H1 (cell line): ENCODE results near the gene AHI1. TPM values are rescaled to one million over a fixed set of nuclear protein-coding genes. Genes with fewer than 3 reads are reported as not detected.

Experiments used
- CTCF ChIA-PET: fragments of 300-600 bp; sonication (Branson Sonifier 250); formaldehyde crosslinking; loops from one replicate; lab custom pipeline; 2021; ENCODE audit not compliant: partially characterized antibody; lab: Charles Lee
- POLR2A ChIA-PET: fragments of 300-600 bp; sonication (Branson Sonifier 250); formaldehyde crosslinking; loops from one replicate; lab custom pipeline; 2021; ENCODE audit warnings: inconsistent platforms; ENCODE audit not compliant: partially characterized antibody; lab: Charles Lee
- DNase-seq, 2 experiments: peaks; one replicate each; pipeline versions ENCODE4 v3.0.0 to v3.0.0-alpha.2; 2010 to 2022; ENCODE audit warnings: low spot score in 2 of 2, low read depth in 1 of 2, mixed read lengths in 1 of 2
- FAIRE-seq: peaks from 2 replicates; lab custom pipeline; 2011; peaks lifted over from hg19 to GRCh38; lab: Jason Lieb, UNC
- H2AFZ ChIP-seq: 2 replicates; pipeline ENCODE4 v1.8.1; 2012; ENCODE audit warnings: low read length, inconsistent platforms
- H2AK5ac ChIP-seq: 2 replicates; pipeline ENCODE4 v1.6.1; 2013; ENCODE audit warnings: low read depth, low read length
- H2BK120ac ChIP-seq: replicated peaks from 2 replicates; pipeline ENCODE3; 2013; ENCODE audit warnings: low read depth, low read length, inconsistent platforms
- H2BK12ac ChIP-seq: 2 replicates; pipeline ENCODE4 v1.6.1; 2013; ENCODE audit warnings: low read depth, low read length
- H2BK15ac ChIP-seq: 2 replicates; pipeline ENCODE4 v1.6.1; 2013; ENCODE audit warnings: low read length
- H2BK20ac ChIP-seq: 2 replicates; pipeline ENCODE4 v1.6.1; 2013; ENCODE audit warnings: low read length
- H2BK5ac ChIP-seq: 2 replicates; pipeline ENCODE4 v1.6.1; 2013; ENCODE audit warnings: low read depth, low read length
- H3K14ac ChIP-seq: 2 replicates; pipeline ENCODE4 v1.6.1; 2013; ENCODE audit warnings: inconsistent platforms; ENCODE audit not compliant: insufficient read length
- H3K18ac ChIP-seq: 2 replicates; pipeline ENCODE4 v1.6.1; 2013; ENCODE audit warnings: low read length; ENCODE audit errors: extremely low read depth
- H3K23ac ChIP-seq: 2 replicates; pipeline ENCODE4 v1.6.1; 2013; ENCODE audit warnings: inconsistent platforms; ENCODE audit not compliant: insufficient read length
- H3K23me2 ChIP-seq: 2 replicates; pipeline ENCODE4 v1.6.1; 2013; ENCODE audit warnings: low read depth, low read length
- H3K27ac ChIP-seq: 2 replicates; pipeline ENCODE4 v1.6.1; 2011; ENCODE audit warnings: low read depth, low read length, inconsistent platforms
- H3K27me3 ChIP-seq, 4 experiments: replicated peaks in 1 of 4; 1 replicate in 1 of 4; 2 replicates in 3 of 4; pipeline versions ENCODE4 v1.6.1 to v1.8.1; 2011 to 2013; ENCODE audit warnings: low read length in 3 of 4, mild to moderate bottlenecking in 3 of 4, inconsistent platforms in 2 of 4, mixed read lengths in 2 of 4, moderate library complexity in 1 of 4; ENCODE audit not compliant: control insufficient read depth in 3 of 4, insufficient read depth in 3 of 4; ENCODE audit errors: extremely low read depth in 1 of 4
- H3K36me3 ChIP-seq, 4 experiments: 2 replicates each; pipeline versions ENCODE4 v1.6.1 to v1.8.1; 2011 to 2013; ENCODE audit warnings: mild to moderate bottlenecking in 4 of 4, low read length in 3 of 4, moderate library complexity in 2 of 4, control low read depth in 1 of 4, inconsistent platforms in 1 of 4; ENCODE audit not compliant: insufficient read depth in 4 of 4, control insufficient read depth in 2 of 4
- H3K4ac ChIP-seq: replicated peaks from 2 replicates; pipeline ENCODE3; 2013; ENCODE audit warnings: low read length, low read depth, mixed read lengths, inconsistent platforms; ENCODE audit not compliant: insufficient read length
- H3K4me1 ChIP-seq, 4 experiments: replicated peaks in 1 of 4; 1 replicate in 1 of 4; 2 replicates in 3 of 4; pipeline versions ENCODE4 v1.6.1 to v1.8.1; 2011 to 2013; ENCODE audit warnings: low read length in 3 of 4, inconsistent platforms in 2 of 4, mixed read lengths in 1 of 4; ENCODE audit not compliant: insufficient read depth in 4 of 4, control insufficient read depth in 3 of 4
- H3K4me2 ChIP-seq, 2 experiments: 2 replicates each; pipeline versions ENCODE4 v1.6.1 to v1.8.1; 2011 to 2013; ENCODE audit warnings: low read depth in 2 of 2, low read length in 2 of 2, control low read depth in 1 of 2, inconsistent platforms in 1 of 2, mild to moderate bottlenecking in 1 of 2; ENCODE audit not compliant: insufficient read depth in 1 of 2
- H3K4me3 ChIP-seq, 4 experiments: fragments of 200-600, 300-600 bp in 1 of 4; sonication (generic), shearing (Covaris generic), sonication (Bioruptor Twin) in 1 of 4; 2 replicates each; pipeline versions ENCODE4 v1.5.1 to v1.8.1; 2011 to 2016; ENCODE audit warnings: low read length in 4 of 4, low read depth in 3 of 4, control low read depth in 2 of 4, inconsistent platforms in 2 of 4, mild to moderate bottlenecking in 2 of 4, mixed read lengths in 1 of 4, moderate library complexity in 1 of 4; ENCODE audit not compliant: insufficient read depth in 2 of 4; ENCODE audit errors: extremely low read depth in 1 of 4
- H3K56ac ChIP-seq: replicated peaks from 2 replicates; pipeline ENCODE3; 2013; ENCODE audit warnings: low read depth, mild to moderate bottlenecking, mixed read lengths, low read length, inconsistent platforms; ENCODE audit not compliant: insufficient read length
- H3K79me1 ChIP-seq: 2 replicates; pipeline ENCODE4 v1.6.1; 2013; ENCODE audit warnings: low read depth, low read length, control low read depth
- H3K79me2 ChIP-seq, 2 experiments: 2 replicates each; pipeline versions ENCODE4 v1.6.1 to v1.8.1; 2012 to 2013; ENCODE audit warnings: low read length in 2 of 2, mild to moderate bottlenecking in 2 of 2, inconsistent platforms in 1 of 2; ENCODE audit not compliant: insufficient read depth in 2 of 2, control insufficient read depth in 1 of 2
- H3K9ac ChIP-seq, 4 experiments: replicated peaks in 1 of 4; 1 replicate in 1 of 4; 2 replicates in 3 of 4; pipeline versions ENCODE4 v1.6.1 to v1.8.1; 2011 to 2013; ENCODE audit warnings: low read depth in 3 of 4, low read length in 3 of 4, control low read depth in 2 of 4, mild to moderate bottlenecking in 2 of 4, moderate library complexity in 2 of 4, inconsistent platforms in 1 of 4; ENCODE audit errors: extremely low read depth in 1 of 4
- H3K9me3 ChIP-seq, 2 experiments: 2 replicates each; pipeline versions ENCODE4 v1.6.1 to v1.8.1; 2012 to 2013; ENCODE audit warnings: mild to moderate bottlenecking in 2 of 2, moderate library complexity in 2 of 2, control low read depth in 1 of 2, inconsistent platforms in 1 of 2, low read depth in 1 of 2, low read length in 1 of 2, mixed read lengths in 1 of 2; ENCODE audit not compliant: insufficient read depth in 2 of 2
- H4K20me1 ChIP-seq, 2 experiments: replicated peaks in 1 of 2; 2 replicates each; pipeline versions ENCODE3 to v1.8.1; 2011 to 2013; ENCODE audit warnings: inconsistent platforms in 2 of 2, low read length in 2 of 2, mild to moderate bottlenecking in 1 of 2; ENCODE audit not compliant: insufficient read depth in 2 of 2, control insufficient read depth in 1 of 2
- H4K5ac ChIP-seq: 2 replicates; pipeline ENCODE4 v1.6.1; 2013; ENCODE audit warnings: low read length, low read depth, mixed read lengths, inconsistent platforms; ENCODE audit not compliant: insufficient read length
- H4K8ac ChIP-seq: 2 replicates; pipeline ENCODE4 v1.8.0; 2013; ENCODE audit warnings: mild to moderate bottlenecking, moderate library complexity, low read length, inconsistent platforms; ENCODE audit not compliant: insufficient read depth; ENCODE audit errors: extremely low read depth
- H4K91ac ChIP-seq: replicated peaks from 2 replicates; pipeline ENCODE3; 2013; ENCODE audit warnings: low read length, mixed read lengths, inconsistent platforms; ENCODE audit not compliant: insufficient read length
- BACH1 ChIP-seq: IDR thresholded peaks from 2 replicates; pipeline ENCODE4 v1.6.1; 2012; ENCODE audit warnings: low read length, improper control_type of control experiment
- GABPA ChIP-seq: IDR thresholded peaks from 2 replicates; pipeline ENCODE4 v1.6.1; 2011; ENCODE audit warnings: mild to moderate bottlenecking, low read length, moderate library complexity, borderline replicate concordance; ENCODE audit not compliant: insufficient read depth
- JUN ChIP-seq: IDR thresholded peaks from 2 replicates; pipeline ENCODE4 v1.6.1; 2011; ENCODE audit warnings: low read depth, mild to moderate bottlenecking, improper control_type of control experiment, low read length
- PHF8 ChIP-seq: fragments of 200-600 bp; sonication (generic); conservative IDR thresholded peaks from 2 replicates; pipeline ENCODE4 v1.7.1; 2012; ENCODE audit warnings: low read depth, mild to moderate bottlenecking, inconsistent platforms, low read length, moderate library complexity
- RNF2 ChIP-seq: fragments of 200-900, 300-1000 bp; sonication (generic); IDR thresholded peaks from 2 replicates; pipeline ENCODE4 v1.7.1; 2016; ENCODE audit warnings: borderline replicate concordance, low read depth, mild to moderate bottlenecking, antibody characterized with exemption, low read length; ENCODE audit not compliant: poor library complexity, severe bottlenecking; ENCODE audit errors: missing control alignments
- SRF ChIP-seq: IDR thresholded peaks from 2 replicates; pipeline ENCODE4 v1.6.1; 2011; ENCODE audit warnings: mild to moderate bottlenecking, low read depth, low read length, moderate library complexity
- WGBS, 2 experiments: shearing (Covaris generic) in 1 of 2; methylation state at CpG; one replicate each; pipeline versions ENCODE4 v1.1.6 to v1.1.7; 2013 to 2015; ENCODE audit warnings: low lambda C conversion rate in 2 of 2, mixed read lengths in 2 of 2, inconsistent platforms in 1 of 2, low coverage in 1 of 2, missing lambda C conversion rate in 1 of 2; ENCODE audit not compliant: insufficient replicate concordance in 2 of 2, insufficient coverage in 1 of 2, insufficient read length in 1 of 2; ENCODE audit errors: extremely low coverage in 1 of 2, missing lambda C conversion rate in 1 of 2; 5-methylcytosine and 5-hydroxymethylcytosine counted together
- polyA plus RNA-seq, 7 experiments: library from polyadenylated mRNA; depleted of rRNA in 3 of 7; stranded (reverse) in 5 of 7; unstranded in 2 of 7; fragments of >200 nt in 5 of 7; fragments of 200-250 nt in 2 of 7; gene quantifications; 1 replicate in 5 of 7; 2 replicates in 1 of 7; 4 replicates in 1 of 7; pipeline versions ENCODE4 v1.2.1 to v1.2.3, GENCODE V29; 2011 to 2013; ENCODE audit warnings: missing spikeins in 2 of 7, mixed read lengths in 2 of 7
- total RNA-seq: library from RNA; stranded (reverse); fragmentation: NEBNext Ultra II Directional; extraction: Animal tissue kit (Norgen Biotek cat#: 25700); gene quantifications from 2 replicates; pipeline ENCODE4 v1.2.1, GENCODE V29; 2021

Gene AHI1
- total and polyA plus RNA-seq, 2 of the 8 experiments (the other 6 are each of a cell fraction or from before 2014, with no cell fraction given): 4.2 to 19.6 TPM

GRCh38 chr6:135481783-135482369 is 15.7 kb downstream of the AHI1 start:
- H4K91ac ChIP-seq: no peak overlapping the region
- H3K9me3 ChIP-seq: peaks cover 33 to 44% of the 10 kb centered on the region in 2 experiments
- H2BK120ac ChIP-seq: no peak overlapping the region
- H3K23me2 ChIP-seq: no peaks in the 10 kb centered on the region
- H2AFZ ChIP-seq: no peak overlapping the region
- no peak overlapping the region for H3K18ac ChIP-seq
- no peak overlapping the region for H3K4me2 ChIP-seq
- POLR2A ChIA-PET: no interaction called here
- no peak overlapping the region for H3K14ac ChIP-seq
- no peak overlapping the region for H3K27ac ChIP-seq
- no peaks in the 10 kb centered on the region for H3K4me1 ChIP-seq
- no peak overlapping the region for H3K4me3 ChIP-seq
- no peak overlapping the region for H3K9ac ChIP-seq
- CTCF ChIA-PET: no interaction called here
- no peaks in the 10 kb centered on the region for H3K79me2 ChIP-seq
- H3K27me3 ChIP-seq: no peaks in the 10 kb centered on the region
- H3K56ac ChIP-seq: no peak overlapping the region
- FAIRE-seq (no peak), DNase-seq (no peak)
- no peak overlapping the region for H4K8ac ChIP-seq
- no peak overlapping the region for H3K4ac ChIP-seq
- H3K23ac ChIP-seq: no peak overlapping the region
- no peak overlapping the region for H2BK15ac ChIP-seq
- 87% methylated on average over 3 of the region's 3 CpGs; no CpG with 5 or more reads in 1 of the 2 experiments for WGBS, 2 experiments
- no peak overlapping the region for H2BK20ac ChIP-seq
- H2BK12ac ChIP-seq: no peak overlapping the region
- H4K5ac ChIP-seq: no peak overlapping the region
- no peaks in the 10 kb centered on the region for H3K79me1 ChIP-seq
- no peaks in the 10 kb centered on the region for H4K20me1 ChIP-seq
- H2AK5ac ChIP-seq: no peak overlapping the region
- peaks cover 0 to 56% (median 23%) of the 10 kb centered on the region in 4 experiments; a peak in 4 of 8 replicates for H3K36me3 ChIP-seq
- no peak overlapping the region for H2BK5ac ChIP-seq
- TF ChIP-seq SRF: no peak
- no peak for TF ChIP-seq RNF2
- no peak for TF ChIP-seq JUN
- no peak for TF ChIP-seq BACH1
- no peak for TF ChIP-seq PHF8
- TF ChIP-seq GABPA: no peak
